ENCODE results near the gene MBNL1.

- no peak for TF ChIP-seq FOXP2 (optimal IDR thresholded peaks at IDR 0.05; ENCODE audit: control extremely low read depth, extremely low read length, insufficient read depth)
- TF ChIP-seq EZH2 (IDR thresholded peaks at IDR 0.05) = no peak
- TF ChIP-seq POLR2AphosphoS5 (IDR thresholded peaks at IDR 0.05; ENCODE audit: borderline replicate concordance, low read depth, low read length) = no peak
Observed at GRCh38 chr3:152346058-152346457, 77.3 kb downstream of the MBNL1 start.
